ENCODE results near the gene LAMA2. TPM values are rescaled to one million over a fixed set of nuclear protein-coding genes. Genes with fewer than 3 reads are reported as not detected.

LAMA2 gene
- total RNA-seq, 1 experiment from 2014 or later = 0.28 TPM

DNA sequence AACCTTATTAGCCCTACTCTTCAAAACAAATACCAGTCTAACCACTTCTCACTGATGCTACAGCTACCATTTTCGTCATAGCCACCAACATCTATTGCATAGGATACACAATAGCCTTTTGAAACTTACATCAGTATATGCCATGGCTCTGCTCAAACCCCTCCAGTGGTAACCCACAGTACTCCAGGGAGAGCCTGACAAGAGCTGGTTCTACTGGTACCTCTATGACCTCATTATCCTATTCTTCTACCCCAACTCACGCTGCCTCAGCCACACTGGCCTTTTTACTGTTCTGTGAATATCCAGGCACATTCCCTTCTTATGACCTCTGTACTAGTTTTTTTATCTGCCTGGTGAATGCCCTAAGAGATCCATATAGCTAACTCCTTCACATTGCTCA lies 669.5 kb downstream of the LAMA2 start:
- ATAC-seq (no peak), DNase-seq (ENCODE audit: low read depth, low spot score) (no peak)
- Histone ChIP-seq H3K4me1 (ENCODE audit: control insufficient read depth, insufficient read depth, low read length) (no peaks in the 10 kb centered on the region), H3K27ac (ENCODE audit: low read length) (no peak overlapping the region), H3K36me3 (ENCODE audit: control insufficient read depth, insufficient read depth, low read length) (no peaks in the 10 kb centered on the region), H3K27me3 (ENCODE audit: control insufficient read depth, insufficient read depth, low read length) (no peaks in the 10 kb centered on the region), H3K4me3 (ENCODE audit: low read depth in 2 of 2, low read length in 2 of 2) (no peak overlapping the region), H3K9me3 (ENCODE audit: control insufficient read depth, insufficient read depth, low read depth, low read length) (no peaks in the 10 kb centered on the region)
- POLR2A ChIA-PET = no interaction called here
- CTCF ChIA-PET = no interaction called here
- in situ Hi-C loops (cut with HindIII; ENCODE audit: low pct_unique_long_range_greater_than_20kb, low sequenced_read_pairs) = no loop called here
- intact Hi-C loops (cut with micrococcal nuclease; ENCODE audit: unreplicated experiment) = no loop called here
- no TSS peak for BruUV-seq (replicated peaks)
- TF ChIP-seq SIN3A (IDR thresholded peaks at IDR 0.05; ENCODE audit: borderline replicate concordance, insufficient read depth, low read depth, low read length) = no peak
- TF ChIP-seq POLR2AphosphoS5 (IDR thresholded peaks at IDR 0.05; ENCODE audit: low read depth, low read length) = no peak
- TF ChIP-seq, protein P1, sequence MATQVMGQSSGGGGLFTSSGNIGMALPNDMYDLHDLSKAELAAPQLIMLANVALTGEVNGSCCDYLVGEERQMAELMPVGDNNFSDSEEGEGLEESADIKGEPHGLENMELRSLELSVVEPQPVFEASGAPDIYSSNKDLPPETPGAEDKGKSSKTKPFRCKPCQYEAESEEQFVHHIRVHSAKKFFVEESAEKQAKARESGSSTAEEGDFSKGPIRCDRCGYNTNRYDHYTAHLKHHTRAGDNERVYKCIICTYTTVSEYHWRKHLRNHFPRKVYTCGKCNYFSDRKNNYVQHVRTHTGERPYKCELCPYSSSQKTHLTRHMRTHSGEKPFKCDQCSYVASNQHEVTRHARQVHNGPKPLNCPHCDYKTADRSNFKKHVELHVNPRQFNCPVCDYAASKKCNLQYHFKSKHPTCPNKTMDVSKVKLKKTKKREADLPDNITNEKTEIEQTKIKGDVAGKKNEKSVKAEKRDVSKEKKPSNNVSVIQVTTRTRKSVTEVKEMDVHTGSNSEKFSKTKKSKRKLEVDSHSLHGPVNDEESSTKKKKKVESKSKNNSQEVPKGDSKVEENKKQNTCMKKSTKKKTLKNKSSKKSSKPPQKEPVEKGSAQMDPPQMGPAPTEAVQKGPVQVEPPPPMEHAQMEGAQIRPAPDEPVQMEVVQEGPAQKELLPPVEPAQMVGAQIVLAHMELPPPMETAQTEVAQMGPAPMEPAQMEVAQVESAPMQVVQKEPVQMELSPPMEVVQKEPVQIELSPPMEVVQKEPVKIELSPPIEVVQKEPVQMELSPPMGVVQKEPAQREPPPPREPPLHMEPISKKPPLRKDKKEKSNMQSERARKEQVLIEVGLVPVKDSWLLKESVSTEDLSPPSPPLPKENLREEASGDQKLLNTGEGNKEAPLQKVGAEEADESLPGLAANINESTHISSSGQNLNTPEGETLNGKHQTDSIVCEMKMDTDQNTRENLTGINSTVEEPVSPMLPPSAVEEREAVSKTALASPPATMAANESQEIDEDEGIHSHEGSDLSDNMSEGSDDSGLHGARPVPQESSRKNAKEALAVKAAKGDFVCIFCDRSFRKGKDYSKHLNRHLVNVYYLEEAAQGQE (IDR thresholded peaks at IDR 0.05; ENCODE audit: insufficient read depth in 1 of 2, low read depth in 2 of 2, low read length in 1 of 2) = no peak
- no peak for TF ChIP-seq CTCF (IDR thresholded peaks at IDR 0.05)
- no peak for TF ChIP-seq TCF7L2 (IDR thresholded peaks at IDR 0.05; ENCODE audit: low read depth, low read length)

DNA sequence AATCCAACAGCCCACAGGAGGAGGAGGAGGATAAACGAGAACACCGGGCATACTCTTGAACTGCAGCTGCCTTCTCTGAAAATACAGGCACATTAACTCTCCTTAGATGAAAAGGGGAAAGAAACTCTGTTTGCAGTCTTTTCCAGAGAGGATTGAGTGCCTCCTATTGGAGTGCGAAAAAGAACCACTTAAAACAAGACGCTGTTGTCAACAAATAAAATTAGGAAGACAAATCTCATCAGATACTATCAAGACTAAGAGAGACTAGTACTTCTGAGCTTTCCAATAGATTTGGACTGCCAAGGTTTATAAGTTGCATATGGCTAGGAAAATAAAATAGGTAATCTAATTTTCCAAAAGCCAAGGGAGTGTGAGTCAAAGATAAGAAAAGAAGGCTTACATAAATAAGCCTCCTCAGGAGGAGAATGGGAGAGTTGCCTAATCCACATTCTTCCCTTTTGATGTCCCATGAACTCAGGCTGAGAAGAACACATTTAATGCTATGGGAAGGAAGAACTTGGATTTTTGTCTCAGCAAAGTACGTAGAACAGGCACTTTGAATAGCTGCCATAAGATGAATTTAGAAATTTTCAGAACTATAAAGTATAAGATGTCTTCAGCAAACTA lies 672.4 kb downstream of the LAMA2 start:
- ATAC-seq = no peak

More for the DNA sequence above, 672.4 kb downstream of the LAMA2 start:
- no peak for DNase-seq (ENCODE audit: low read depth, low spot score)
- Histone ChIP-seq H3K27ac (ENCODE audit: low read length) (no peak overlapping the region), H3K4me3 (ENCODE audit: low read depth in 2 of 2, low read length in 2 of 2) (no peak overlapping the region), H3K9me3 (ENCODE audit: control insufficient read depth, insufficient read depth, low read depth, low read length) (no peaks in the 10 kb centered on the region), H3K36me3 (ENCODE audit: control insufficient read depth, insufficient read depth, low read length) (no peaks in the 10 kb centered on the region), H3K27me3 (ENCODE audit: control insufficient read depth, insufficient read depth, low read length) (no peaks in the 10 kb centered on the region), H3K4me1 (ENCODE audit: control insufficient read depth, insufficient read depth, low read length) (no peaks in the 10 kb centered on the region)
- in situ Hi-C loops (cut with HindIII; ENCODE audit: low pct_unique_long_range_greater_than_20kb, low sequenced_read_pairs) (no loop called here), intact Hi-C loops (cut with micrococcal nuclease; ENCODE audit: unreplicated experiment) (no loop called here)
- ChIA-PET CTCF (no interaction called here), POLR2A (no interaction called here)
- BruUV-seq (replicated peaks) = no TSS peak
- no peak for TF ChIP-seq TCF7L2 (IDR thresholded peaks at IDR 0.05; ENCODE audit: low read depth, low read length)
- TF ChIP-seq SIN3A (IDR thresholded peaks at IDR 0.05; ENCODE audit: borderline replicate concordance, insufficient read depth, low read depth, low read length) = no peak
- TF ChIP-seq, protein P1 (IDR thresholded peaks at IDR 0.05; ENCODE audit: insufficient read depth in 1 of 2, low read depth in 2 of 2, low read length in 1 of 2) = no peak
- no peak for TF ChIP-seq CTCF (IDR thresholded peaks at IDR 0.05)
- TF ChIP-seq POLR2AphosphoS5 (IDR thresholded peaks at IDR 0.05; ENCODE audit: low read depth, low read length) = no peak
